HG03039 (cell line): ENCODE data around the gene P3H3.
"Not testable (repeated sequence)": the region's sequence is repeated elsewhere in the genome, so short reads cannot be mapped to it uniquely, and the experiment has no call there.

Experiments used
- ATAC-seq: cut with Tn5 transposase; IDR thresholded peaks from one replicate; pipeline ENCODE4 v1.9.1; 2021; ENCODE audit warnings: mild to moderate bottlenecking, moderate library complexity; ENCODE audit not compliant: unreplicated experiment

P3H3 gene

GRCh38 chr12:6887460-6887859 is 59.3 kb downstream of the P3H3 start:
- no peak for ATAC-seq

- ATAC-seq: no peak
Observed at GRCh38 chr12:6888360-6888759, 60.2 kb downstream of the P3H3 start.

- not testable (repeated sequence) for ATAC-seq
Observed at GRCh38 chr12:6888794-6889193, 60.6 kb downstream of the P3H3 start.
